AG09319 (cell line): ENCODE results near the gene NR2F1.

Experiments
- DNase-seq: peaks from one replicate; pipeline ENCODE4 v3.0.0-alpha.2; 2010; ENCODE audit warnings: low read depth; ENCODE audit errors: extremely low read depth
- CTCF ChIP-seq: IDR thresholded peaks from 2 replicates; pipeline ENCODE4 v1.5.1; 2011; ENCODE audit warnings: low read depth, mild to moderate bottlenecking, inconsistent platforms, low read length, moderate library complexity

Gene NR2F1

GRCh38 chr5:93585041-93585766 lies 2.2 kb downstream of the NR2F1 start:
- no peak for TF ChIP-seq CTCF
- DNase-seq = no peak

GRCh38 chr5:93585767-93586385 lies 2.9 kb downstream of the NR2F1 start:
- DNase-seq = no peak
- TF ChIP-seq CTCF = no peak

- no peak for TF ChIP-seq CTCF
- no peak for DNase-seq
Measured at GRCh38 chr5:93586736-93587596, 3.9 kb downstream of the NR2F1 start.

- no peak for DNase-seq
- no peak for TF ChIP-seq CTCF
Measured at GRCh38 chr5:93587597-93588351, 4.8 kb downstream of the NR2F1 start.

GRCh38 chr5:93588352-93589151 lies 5.5 kb downstream of the NR2F1 start:
- TF ChIP-seq CTCF = no peak
- DNase-seq = no peak

GRCh38 chr5:93589152-93589828 lies 6.3 kb downstream of the NR2F1 start:
- no peak for DNase-seq
- TF ChIP-seq CTCF = no peak
